Activated naive CD4-positive, alpha-beta T cell treated with anti-CD3 and anti-CD28 coated beads, Interleukin-2, amount 50 U/mL, for 72 hours (primary cell): Measurements from ENCODE around the gene HK1. TPM values are rescaled to one million over a fixed set of nuclear protein-coding genes. Genes with fewer than 3 reads are reported as not detected.
A peak's percentile ranks its signal among the peaks of the same experiment; 100 is the strongest.
"Not testable (repeated sequence)": the region's sequence is repeated elsewhere in the genome, so short reads cannot be mapped to it uniquely, and the experiment has no call there.

ENCODE experiments used
- ATAC-seq, 2 donors: fragments of 150-1000 bp; cut with Tn5 transposase; 2 replicates each; pipeline ENCODE4 v1.10.0; 2021; ENCODE audit warnings: mild to moderate bottlenecking in 2 of 2, moderate library complexity in 2 of 2
- DNase-seq, 2 donors: peaks; one replicate each; pipeline ENCODE4 v3.0.0; 2021 to 2022; ENCODE audit warnings: low spot score in 2 of 2
- H3K27ac Mint-ChIP-seq, 2 donors: one replicate each; pipeline ENCODE4 v1.8.0; 2022; ENCODE audit warnings: mild to moderate bottlenecking in 2 of 2, mixed read lengths in 2 of 2
- H3K36me3 Mint-ChIP-seq, 2 donors: one replicate each; pipeline ENCODE4 v1.8.0; 2022; ENCODE audit warnings: mixed read lengths in 2 of 2
- H3K9me3 Mint-ChIP-seq, 2 donors: one replicate each; pipeline ENCODE4 v1.8.0; 2022; ENCODE audit warnings: mixed read lengths in 2 of 2
- total RNA-seq, 2 donors: library from RNA; stranded (reverse); gene quantifications; one replicate each; pipeline ENCODE4 v1.2.3, GENCODE V29; 2022

HK1 gene
- total RNA-seq, 2 donors from 2014 or later = 157 to 235 TPM

DNA sequence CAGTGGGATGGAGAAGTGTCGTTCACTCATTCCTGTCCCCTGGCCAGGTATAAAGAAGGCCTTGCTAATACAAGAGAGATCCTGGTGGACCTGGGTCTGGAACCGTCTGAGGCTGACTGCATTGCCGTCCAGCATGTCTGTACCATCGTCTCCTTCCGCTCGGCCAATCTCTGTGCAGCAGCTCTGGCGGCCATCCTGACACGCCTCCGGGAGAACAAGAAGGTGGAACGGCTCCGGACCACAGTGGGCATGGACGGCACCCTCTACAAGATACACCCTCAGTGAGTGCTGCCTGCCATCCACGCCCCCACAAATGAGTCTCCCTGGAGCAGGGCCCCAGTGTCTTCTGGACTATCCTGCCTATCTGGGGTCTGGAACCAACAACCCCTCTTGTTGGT lies 31.0 kb upstream of the HK1 start:
- Mint-ChIP-seq H3K27ac (no peak overlapping the region), H3K9me3 (no peaks in the 10 kb centered on the region), H3K36me3 (no peaks in the 10 kb centered on the region)
- ATAC-seq (no peak), DNase-seq (no peak)

DNA sequence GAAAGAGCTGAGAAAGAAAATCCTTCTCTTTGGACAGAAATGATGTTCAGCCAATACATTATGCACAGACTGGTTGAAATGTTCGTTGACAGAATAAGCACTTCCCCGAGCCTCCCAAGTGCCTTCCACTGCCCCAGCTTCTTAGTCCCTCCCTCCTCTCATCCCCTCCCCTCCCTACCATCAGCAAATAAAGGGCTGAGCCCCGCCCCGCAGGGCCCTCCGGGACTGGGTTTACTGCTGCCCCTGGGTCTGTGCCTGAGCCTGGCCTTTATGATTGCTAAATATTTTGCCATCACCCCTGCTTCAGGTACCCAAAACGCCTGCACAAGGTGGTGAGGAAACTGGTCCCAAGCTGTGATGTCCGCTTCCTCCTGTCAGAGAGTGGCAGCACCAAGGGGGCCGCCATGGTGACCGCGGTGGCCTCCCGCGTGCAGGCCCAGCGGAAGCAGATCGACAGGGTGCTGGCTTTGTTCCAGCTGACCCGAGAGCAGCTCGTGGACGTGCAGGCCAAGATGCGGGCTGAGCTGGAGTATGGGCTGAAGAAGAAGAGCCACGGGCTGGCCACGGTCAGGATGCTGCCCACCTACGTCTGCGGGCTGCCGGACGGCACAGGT lies 30.1 kb upstream of the HK1 start:
- DNase-seq = no peak
- no peaks in the 10 kb centered on the region for H3K9me3 Mint-ChIP-seq

DNA sequence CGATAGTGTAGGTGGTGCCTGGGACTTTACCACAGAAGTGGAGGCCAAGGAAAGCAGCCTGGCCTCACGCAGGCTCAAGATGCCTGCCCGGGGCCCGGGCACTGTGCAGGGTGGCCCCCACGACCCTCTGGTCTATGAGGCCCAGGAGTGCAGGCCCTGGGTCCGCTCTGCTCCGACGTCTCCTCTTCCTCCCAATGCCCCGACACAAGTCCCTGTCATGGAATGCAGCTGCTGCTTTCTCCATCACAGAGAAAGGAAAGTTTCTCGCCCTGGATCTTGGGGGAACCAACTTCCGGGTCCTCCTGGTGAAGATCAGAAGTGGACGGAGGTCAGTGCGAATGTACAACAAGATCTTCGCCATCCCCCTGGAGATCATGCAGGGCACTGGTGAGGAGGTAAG lies 28.3 kb upstream of the HK1 start:
- no peak for DNase-seq
- no peak for ATAC-seq
- Mint-ChIP-seq H3K27ac (no peak overlapping the region), H3K9me3 (no peaks in the 10 kb centered on the region), H3K36me3 (no peaks in the 10 kb centered on the region)

More for the DNA sequence above, 30.1 kb upstream of the HK1 start:
- no peaks in the 10 kb centered on the region for H3K36me3 Mint-ChIP-seq
- no peak overlapping the region for H3K27ac Mint-ChIP-seq
- ATAC-seq = no peak

DNA sequence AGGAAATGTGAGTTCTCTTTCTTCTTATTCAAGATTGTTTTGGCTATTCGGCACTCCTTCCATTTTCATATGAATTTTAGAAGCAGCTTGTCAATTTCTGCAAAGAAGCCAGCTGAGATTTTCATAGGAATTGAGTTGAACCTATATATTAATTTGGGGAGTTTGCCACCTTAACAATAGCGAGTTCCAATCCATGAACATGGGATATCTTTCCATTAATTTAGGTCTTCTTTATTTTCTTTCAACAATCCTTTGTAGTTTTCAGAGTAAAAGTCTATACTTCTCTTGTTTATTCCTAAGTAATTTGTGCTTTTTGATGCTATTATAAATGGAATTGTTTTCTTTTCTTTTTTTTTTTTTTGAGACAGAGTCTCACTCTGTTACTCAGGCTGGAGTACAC lies 26.9 kb upstream of the HK1 start:
- DNase-seq = not testable (repeated sequence)

DNA sequence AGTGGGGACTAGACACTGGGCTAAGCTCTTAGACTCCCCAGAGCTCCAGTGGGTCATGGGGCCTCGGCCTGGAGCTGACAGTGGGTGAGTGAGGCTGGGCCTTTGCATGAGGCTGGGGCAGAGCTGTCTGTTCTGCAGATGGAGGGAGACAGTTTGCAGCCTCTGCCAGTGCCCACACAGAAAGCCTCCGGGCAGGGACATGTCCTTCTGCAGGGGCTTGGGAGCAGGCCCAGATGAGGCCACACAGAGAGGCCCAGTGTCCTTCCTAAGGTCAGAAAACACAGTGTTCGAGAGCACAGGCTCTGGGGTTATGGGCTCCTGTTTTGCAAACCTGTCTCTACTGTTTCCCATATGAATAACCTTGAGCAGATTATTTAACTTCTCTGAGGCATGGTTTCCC lies 25.1 kb upstream of the HK1 start:
- no peak for DNase-seq
- Mint-ChIP-seq H3K36me3 (no peaks in the 10 kb centered on the region), H3K27ac (no peak overlapping the region), H3K9me3 (no peaks in the 10 kb centered on the region)
- no peak for ATAC-seq

More for the DNA sequence above, 26.9 kb upstream of the HK1 start:
- H3K36me3 Mint-ChIP-seq, H3K9me3 Mint-ChIP-seq, H3K27ac Mint-ChIP-seq, ATAC-seq: not testable (repeated sequence)

DNA sequence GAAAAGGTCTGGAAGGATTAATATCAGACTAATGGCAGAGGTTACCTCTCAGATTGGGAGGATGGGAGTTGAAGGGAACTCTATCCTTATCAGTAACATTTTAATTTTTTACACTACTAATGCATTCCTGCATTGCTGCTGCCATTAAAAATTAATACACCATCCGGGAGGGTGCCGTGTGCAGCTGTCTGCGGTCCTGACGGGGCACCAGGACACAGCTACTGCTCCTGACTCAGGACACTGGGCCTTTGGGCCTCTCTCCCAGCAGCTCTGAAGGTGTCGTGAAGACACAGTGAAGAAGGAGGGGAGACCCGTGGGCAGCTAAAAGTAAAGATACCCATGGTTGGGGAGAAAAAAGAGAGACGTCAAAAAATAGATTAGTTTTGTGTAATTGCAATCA lies 23.4 kb upstream of the HK1 start:
- no peak for ATAC-seq
- Mint-ChIP-seq H3K9me3 (no peaks in the 10 kb centered on the region), H3K36me3 (no peaks in the 10 kb centered on the region), H3K27ac (no peak overlapping the region)
- DNase-seq = no peak

DNA sequence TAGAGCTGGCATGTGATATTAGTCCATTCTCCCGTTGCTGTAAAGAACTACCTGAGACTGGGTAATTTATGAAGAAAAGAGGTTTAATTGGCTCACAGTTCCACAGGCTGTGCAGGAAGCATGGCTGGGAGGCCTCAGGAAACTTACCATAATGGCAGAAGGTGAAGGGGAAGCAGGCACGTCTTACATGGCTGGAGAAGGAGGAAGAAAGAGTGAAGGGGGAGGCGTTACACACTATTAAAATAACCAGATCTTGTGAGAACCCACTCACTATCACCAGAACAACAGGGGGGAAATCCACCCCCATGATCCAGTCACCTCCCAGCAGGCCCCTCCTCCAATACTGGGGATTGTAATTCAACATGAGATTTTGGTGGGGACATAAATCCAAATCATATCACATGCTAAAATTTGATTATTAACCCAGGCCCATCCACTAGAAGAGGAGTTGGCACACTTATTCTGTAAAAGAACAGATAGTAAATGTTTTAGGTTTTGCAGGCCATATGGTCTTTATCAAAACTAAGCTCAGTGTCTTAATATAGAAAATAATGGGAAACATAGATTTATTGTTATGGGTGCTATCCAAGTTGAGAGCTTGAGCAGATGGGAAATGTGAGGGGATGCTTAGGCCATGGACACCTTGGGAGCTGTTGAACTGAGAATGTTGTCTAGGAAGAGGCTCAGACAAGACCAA lies 18.6 kb upstream of the HK1 start:
- Mint-ChIP-seq H3K36me3 (no peaks in the 10 kb centered on the region), H3K27ac (peak overlapping the region in 1 of 2 donors; percentile 47), H3K9me3 (no peaks in the 10 kb centered on the region)
- DNase-seq = no peak
- ATAC-seq = no peak

DNA sequence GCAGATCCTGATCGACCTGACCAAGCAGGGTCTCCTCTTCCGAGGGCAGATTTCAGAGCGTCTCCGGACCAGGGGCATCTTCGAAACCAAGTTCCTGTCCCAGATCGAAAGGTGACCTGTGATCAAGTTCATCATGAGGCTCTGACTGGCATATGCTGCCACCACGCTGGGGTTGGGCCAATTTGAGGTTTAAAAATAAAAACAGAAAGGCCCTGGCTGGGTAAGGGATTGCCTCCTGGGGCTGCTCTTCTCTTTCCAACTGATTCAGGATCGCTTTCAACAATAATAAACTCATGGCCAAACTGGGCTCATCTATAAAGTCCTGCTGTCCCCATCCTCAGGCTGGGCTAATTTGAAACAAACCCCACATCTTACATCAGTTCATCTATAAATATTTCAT lies 17.1 kb upstream of the HK1 start:
- DNase-seq = no peak
- no peaks in the 10 kb centered on the region for H3K9me3 Mint-ChIP-seq
- no peak for ATAC-seq
- H3K36me3 Mint-ChIP-seq = no peaks in the 10 kb centered on the region
- no peak overlapping the region for H3K27ac Mint-ChIP-seq

DNA sequence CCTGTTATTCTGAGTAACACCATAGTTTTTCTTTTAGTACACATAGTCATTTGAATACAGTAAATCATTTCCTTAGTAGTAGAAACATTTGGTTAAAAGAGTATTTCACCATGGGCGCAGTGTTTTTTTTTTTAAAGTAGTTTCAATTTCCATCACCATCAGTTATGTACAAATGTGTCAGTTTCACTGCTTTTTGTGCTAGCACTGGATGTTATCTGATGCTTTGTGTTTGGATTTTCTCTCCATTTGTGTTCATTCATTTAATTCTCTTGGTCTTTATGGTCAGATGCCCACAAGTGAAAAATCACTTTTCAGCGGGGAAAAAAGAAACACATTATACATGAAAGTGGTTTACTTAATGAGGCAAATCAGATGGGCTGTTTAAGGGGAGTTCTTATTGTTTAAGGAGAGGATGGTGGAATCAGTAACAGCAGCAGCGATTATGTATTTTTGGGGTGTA lies 16.0 kb upstream of the HK1 start:
- Mint-ChIP-seq H3K27ac (peak overlapping the region; percentile 34 to 53), H3K36me3 (no peaks in the 10 kb centered on the region), H3K9me3 (no peaks in the 10 kb centered on the region)
- DNase-seq (no peak), ATAC-seq (peak; percentile 56 to 94)

DNA sequence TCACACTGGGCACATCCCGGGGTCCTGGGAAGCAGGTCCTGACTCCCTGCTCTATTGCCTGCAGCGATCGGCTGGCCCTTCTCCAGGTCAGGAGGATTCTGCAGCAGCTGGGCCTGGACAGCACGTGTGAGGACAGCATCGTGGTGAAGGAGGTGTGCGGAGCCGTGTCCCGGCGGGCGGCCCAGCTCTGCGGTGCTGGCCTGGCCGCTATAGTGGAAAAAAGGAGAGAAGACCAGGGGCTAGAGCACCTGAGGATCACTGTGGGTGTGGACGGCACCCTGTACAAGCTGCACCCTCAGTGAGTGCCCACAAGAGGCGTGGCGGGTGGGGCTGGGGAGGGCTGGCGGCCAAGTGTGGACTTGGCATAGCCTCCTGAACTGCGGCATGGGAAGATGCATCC lies 12.8 kb upstream of the HK1 start:
- ATAC-seq (no peak), DNase-seq (no peak)
- Mint-ChIP-seq H3K27ac (no peak overlapping the region), H3K9me3 (no peaks in the 10 kb centered on the region), H3K36me3 (no peaks in the 10 kb centered on the region)

DNA sequence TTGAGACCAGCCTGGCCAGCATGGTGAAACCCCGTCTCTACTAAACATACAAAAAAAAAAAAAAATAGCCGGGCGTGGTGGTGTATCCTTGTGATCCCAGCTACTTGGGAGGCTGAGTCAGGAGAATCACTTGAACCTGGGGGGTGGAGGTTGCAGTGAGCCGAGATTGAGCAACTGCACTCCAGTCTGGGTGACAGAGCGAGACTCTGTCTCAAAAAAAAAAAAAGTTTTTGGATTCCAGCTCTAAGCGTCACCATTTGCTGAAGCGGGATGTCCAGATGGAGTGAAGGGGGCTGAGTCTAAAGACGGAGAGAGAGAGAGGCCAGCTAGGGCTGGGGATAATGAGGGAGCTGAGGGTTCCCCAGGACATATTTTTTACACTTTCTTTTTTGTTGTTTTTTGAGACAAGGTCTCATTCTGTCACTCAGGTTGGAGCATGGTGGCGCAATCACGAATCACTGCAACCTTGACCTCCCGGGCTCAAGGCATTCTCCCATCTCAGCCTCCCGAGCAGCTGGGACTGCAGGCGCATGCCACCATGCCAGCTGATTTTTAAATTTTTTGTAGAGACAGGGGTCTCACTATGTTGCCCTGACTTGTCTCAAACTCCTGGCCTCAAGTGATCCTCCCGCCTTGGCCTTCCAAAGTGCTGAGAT lies 9.4 kb upstream of the HK1 start:
- DNase-seq = no peak
- ATAC-seq = no peak
- Mint-ChIP-seq H3K27ac (no peak overlapping the region), H3K9me3 (no peaks in the 10 kb centered on the region), H3K36me3 (peaks cover 0 to 6% of the 10 kb centered on the region in 2 donors)

DNA sequence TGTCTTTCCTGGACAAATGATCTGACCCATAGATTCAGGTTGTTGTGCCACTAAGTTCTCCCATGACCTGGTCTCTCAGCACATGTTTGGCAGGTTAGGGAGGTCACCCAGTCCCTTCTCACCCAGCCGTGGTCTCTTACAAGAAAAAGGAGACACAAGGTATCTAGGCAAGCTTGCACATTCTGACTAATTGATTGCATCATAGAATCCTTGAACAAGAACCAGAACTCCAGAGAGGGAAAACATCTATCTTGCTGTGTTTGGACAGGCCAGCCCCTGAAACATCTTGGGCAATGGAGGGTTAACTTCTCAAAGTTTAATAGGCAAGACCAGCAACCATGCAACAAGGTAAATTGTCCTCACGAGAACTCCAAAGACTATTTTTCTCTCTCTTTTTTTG lies 8.5 kb upstream of the HK1 start:
- no peak for DNase-seq
- H3K27ac Mint-ChIP-seq = peak overlapping the region in 1 of 2 donors; percentile 18
- no peaks in the 10 kb centered on the region for H3K9me3 Mint-ChIP-seq
- no peak for ATAC-seq
- peaks cover 0 to 6% of the 10 kb centered on the region in 2 donors for H3K36me3 Mint-ChIP-seq

DNA sequence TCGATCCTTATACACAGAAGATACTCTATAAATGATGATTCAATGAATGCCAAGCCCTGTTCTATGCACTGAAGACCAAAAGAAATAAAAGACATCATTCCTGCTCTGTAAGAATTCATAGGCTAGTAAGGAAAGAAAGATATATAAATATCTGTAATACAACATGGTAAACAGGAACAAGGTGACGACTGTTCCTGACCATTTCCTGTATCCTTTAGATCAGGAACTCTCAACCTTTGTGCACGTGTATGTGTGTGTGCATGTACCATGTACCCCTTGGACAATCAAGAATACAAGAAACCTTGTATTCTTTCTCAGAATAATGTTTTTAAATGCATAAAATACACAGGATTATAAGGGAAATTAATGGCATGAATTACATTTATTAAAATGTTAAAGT lies 7.3 kb upstream of the HK1 start:
- no peak for DNase-seq
- H3K9me3 Mint-ChIP-seq = no peaks in the 10 kb centered on the region
- no peak overlapping the region for H3K27ac Mint-ChIP-seq
- H3K36me3 Mint-ChIP-seq = peaks cover 0 to 6% of the 10 kb centered on the region in 2 donors
- ATAC-seq = no peak

DNA sequence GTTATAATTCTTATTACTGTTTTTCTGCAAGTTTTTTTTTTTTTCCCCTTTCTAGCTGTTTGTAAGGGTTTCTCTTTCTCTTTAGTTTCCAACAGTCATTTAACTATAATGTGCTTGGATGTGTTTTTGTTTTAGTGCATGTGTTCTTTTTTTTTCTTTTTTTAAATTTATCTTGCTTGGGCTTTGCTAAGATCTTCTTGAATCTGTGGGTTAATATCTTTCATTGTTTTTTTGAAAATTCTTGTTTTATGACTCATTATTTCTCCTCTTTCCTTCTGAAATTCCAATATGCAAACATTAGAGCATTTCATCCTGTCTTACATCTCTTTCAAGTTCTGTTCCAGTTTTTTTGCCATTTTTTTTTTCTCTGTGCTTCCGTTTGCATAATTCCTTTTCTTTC lies 5.7 kb upstream of the HK1 start:
- ATAC-seq (no peak), DNase-seq (no peak)
- H3K36me3 Mint-ChIP-seq = peaks cover 0 to 6% of the 10 kb centered on the region in 2 donors
- H3K9me3 Mint-ChIP-seq = no peaks in the 10 kb centered on the region
- no peak overlapping the region for H3K27ac Mint-ChIP-seq

DNA sequence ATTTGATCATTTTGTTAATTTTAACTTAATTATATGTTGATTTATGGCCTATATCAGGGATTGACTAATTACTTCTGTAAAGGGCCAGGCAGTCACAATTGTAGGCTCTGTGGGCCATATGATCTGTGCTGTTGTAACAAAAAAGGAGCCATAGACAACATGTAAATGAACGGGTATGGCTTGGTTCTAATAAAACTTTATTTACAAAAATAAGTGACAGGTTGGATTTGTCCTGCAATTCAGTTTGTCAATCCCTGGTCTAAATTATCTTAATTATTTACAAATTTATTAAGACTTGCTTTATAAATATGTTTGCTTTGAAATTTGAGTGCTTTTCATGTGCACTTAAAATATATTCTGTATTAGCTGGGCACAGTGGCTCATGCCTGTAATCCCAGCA lies 2.9 kb upstream of the HK1 start:
- Mint-ChIP-seq H3K36me3 (peaks cover 0 to 6% of the 10 kb centered on the region in 2 donors), H3K9me3 (no peaks in the 10 kb centered on the region), H3K27ac (no peak overlapping the region)
- no peak for DNase-seq
- no peak for ATAC-seq

DNA sequence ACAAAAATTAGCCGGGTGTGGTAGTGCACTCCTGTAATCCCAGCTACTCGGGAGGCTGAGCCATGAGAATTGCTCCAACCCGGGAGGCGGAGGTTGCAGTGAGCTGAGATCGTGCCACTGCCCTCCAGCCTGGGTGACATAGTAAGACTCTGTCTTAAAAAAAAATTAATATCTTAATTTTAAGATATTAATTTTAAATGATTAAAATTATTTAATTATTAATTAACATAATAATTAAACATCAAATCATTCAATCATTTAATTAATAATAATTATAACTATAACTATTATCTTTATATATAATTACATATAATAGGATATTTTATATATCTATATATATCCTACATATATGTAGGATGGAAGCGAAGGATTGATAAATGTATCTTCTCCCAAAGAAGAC lies 1.8 kb upstream of the HK1 start:
- DNase-seq = no peak
- ATAC-seq = no peak
- H3K27ac Mint-ChIP-seq = no peak overlapping the region
- H3K9me3 Mint-ChIP-seq = no peaks in the 10 kb centered on the region
- H3K36me3 Mint-ChIP-seq = peaks cover 0 to 6% of the 10 kb centered on the region in 2 donors

DNA sequence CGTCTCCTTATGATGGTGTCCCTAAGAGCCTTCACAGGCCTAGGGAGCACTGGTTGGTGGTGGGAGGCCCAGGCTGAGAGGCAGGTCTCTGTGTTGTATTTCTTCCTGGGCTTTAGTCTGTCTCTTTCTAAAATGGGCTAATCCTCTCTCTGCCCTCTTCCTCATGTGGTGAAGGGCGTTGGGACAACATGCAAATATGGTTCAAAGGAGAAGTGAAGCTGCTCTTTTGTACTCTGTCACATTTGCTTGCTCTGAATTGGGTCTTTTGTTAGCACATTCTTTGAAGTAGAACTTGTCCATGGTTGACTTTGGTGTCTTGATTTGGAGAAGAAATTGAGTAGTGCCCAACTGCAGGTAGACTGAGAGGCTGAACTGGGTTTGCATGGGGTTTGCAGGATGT lies 814 bp downstream of the HK1 start:
- H3K36me3 Mint-ChIP-seq = no peaks in the 10 kb centered on the region
- no peaks in the 10 kb centered on the region for H3K9me3 Mint-ChIP-seq
- H3K27ac Mint-ChIP-seq = no peak overlapping the region
- DNase-seq (no peak), ATAC-seq (no peak)
